ENCODE results near the gene LAIR1.
"Not testable (repeated sequence)": the region's sequence is repeated elsewhere in the genome, so short reads cannot be mapped to it uniquely, and the experiment has no call there.

The LAIR1 gene

GRCh38 chr19:54343868-54344267, 20.9 kb downstream of the LAIR1 start:
- DNase-seq = no peak

GRCh38 chr19:54341295-54341694, 23.4 kb downstream of the LAIR1 start:
- no peak for DNase-seq

GRCh38 chr19:54339646-54340358, 24.9 kb downstream of the LAIR1 start:
- DNase-seq = peak in 6 of 51 donors; percentile 8 to 35 (median 11)

GRCh38 chr19:54338521-54338920, 26.2 kb downstream of the LAIR1 start:
- DNase-seq = no peak

- no peak for DNase-seq
Measured at GRCh38 chr19:54337858-54338230, 26.9 kb downstream of the LAIR1 start.

GRCh38 chr19:54336893-54337857, 27.6 kb downstream of the LAIR1 start:
- DNase-seq = no peak

GRCh38 chr19:54335979-54336892, 28.5 kb downstream of the LAIR1 start:
- peak in 2 of 51 donors; percentile 18 to 36 for DNase-seq

- DNase-seq = no peak
Measured at GRCh38 chr19:54335164-54335563, 29.6 kb downstream of the LAIR1 start.

- DNase-seq = no peak
Measured at GRCh38 chr19:54333586-54334298, 31.0 kb downstream of the LAIR1 start.

- DNase-seq = no peak
Measured at GRCh38 chr19:54332149-54332548, 32.6 kb downstream of the LAIR1 start.

- DNase-seq = no peak
Measured at GRCh38 chr19:54331626-54332025, 33.1 kb downstream of the LAIR1 start.

- DNase-seq = no peak
Measured at GRCh38 chr19:54329476-54330165, 35.1 kb downstream of the LAIR1 start.

- DNase-seq = not testable (repeated sequence)
Measured at GRCh38 chr19:54328781-54329180, 36.0 kb downstream of the LAIR1 start.

- DNase-seq = no peak
Measured at GRCh38 chr19:54325631-54326030, 39.1 kb downstream of the LAIR1 start.

- DNase-seq = peak in 8 of 51 donors; percentile 5 to 36 (median 25)
Measured at GRCh38 chr19:54325194-54325621, 39.5 kb downstream of the LAIR1 start.

GRCh38 chr19:54324071-54324470, 40.7 kb downstream of the LAIR1 start:
- DNase-seq = no peak

- not testable (repeated sequence) for DNase-seq
Measured at GRCh38 chr19:54322934-54323333, 41.8 kb downstream of the LAIR1 start.

- DNase-seq = not testable (repeated sequence)
Measured at GRCh38 chr19:54322295-54322694, 42.4 kb downstream of the LAIR1 start.

- DNase-seq = no peak
Measured at GRCh38 chr19:54319892-54320670, 44.6 kb downstream of the LAIR1 start.

All from hypothalamus (tissue), 51 donors.